H1 (cell line): Measurements from ENCODE around the gene CEP290. TPM values are rescaled to one million over a fixed set of nuclear protein-coding genes. Genes with fewer than 3 reads are reported as not detected.

Source experiments
- CTCF ChIA-PET: fragments of 300-600 bp; sonication (Branson Sonifier 250); formaldehyde crosslinking; loops from one replicate; lab custom pipeline; 2021; ENCODE audit not compliant: partially characterized antibody; lab: Charles Lee
- POLR2A ChIA-PET: fragments of 300-600 bp; sonication (Branson Sonifier 250); formaldehyde crosslinking; loops from one replicate; lab custom pipeline; 2021; ENCODE audit warnings: inconsistent platforms; ENCODE audit not compliant: partially characterized antibody; lab: Charles Lee
- DNase-seq, 2 experiments: peaks; one replicate each; pipeline versions ENCODE4 v3.0.0 to v3.0.0-alpha.2; 2010 to 2022; ENCODE audit warnings: low spot score in 2 of 2, low read depth in 1 of 2, mixed read lengths in 1 of 2
- FAIRE-seq: peaks from 2 replicates; lab custom pipeline; 2011; peaks lifted over from hg19 to GRCh38; lab: Jason Lieb, UNC
- H2AFZ ChIP-seq: 2 replicates; pipeline ENCODE4 v1.8.1; 2012; ENCODE audit warnings: low read length, inconsistent platforms
- H2AK5ac ChIP-seq: 2 replicates; pipeline ENCODE4 v1.6.1; 2013; ENCODE audit warnings: low read depth, low read length
- H2BK120ac ChIP-seq: replicated peaks from 2 replicates; pipeline ENCODE3; 2013; ENCODE audit warnings: low read depth, low read length, inconsistent platforms
- H2BK12ac ChIP-seq: 2 replicates; pipeline ENCODE4 v1.6.1; 2013; ENCODE audit warnings: low read depth, low read length
- H2BK15ac ChIP-seq: 2 replicates; pipeline ENCODE4 v1.6.1; 2013; ENCODE audit warnings: low read length
- H2BK20ac ChIP-seq: 2 replicates; pipeline ENCODE4 v1.6.1; 2013; ENCODE audit warnings: low read length
- H2BK5ac ChIP-seq: 2 replicates; pipeline ENCODE4 v1.6.1; 2013; ENCODE audit warnings: low read depth, low read length
- H3K14ac ChIP-seq: 2 replicates; pipeline ENCODE4 v1.6.1; 2013; ENCODE audit warnings: inconsistent platforms; ENCODE audit not compliant: insufficient read length
- H3K18ac ChIP-seq: 2 replicates; pipeline ENCODE4 v1.6.1; 2013; ENCODE audit warnings: low read length; ENCODE audit errors: extremely low read depth
- H3K23ac ChIP-seq: 2 replicates; pipeline ENCODE4 v1.6.1; 2013; ENCODE audit warnings: inconsistent platforms; ENCODE audit not compliant: insufficient read length
- H3K23me2 ChIP-seq: 2 replicates; pipeline ENCODE4 v1.6.1; 2013; ENCODE audit warnings: low read depth, low read length
- H3K27ac ChIP-seq: 2 replicates; pipeline ENCODE4 v1.6.1; 2011; ENCODE audit warnings: low read depth, low read length, inconsistent platforms
- H3K27me3 ChIP-seq, 4 experiments: replicated peaks in 1 of 4; 1 replicate in 1 of 4; 2 replicates in 3 of 4; pipeline versions ENCODE4 v1.6.1 to v1.8.1; 2011 to 2013; ENCODE audit warnings: low read length in 3 of 4, mild to moderate bottlenecking in 3 of 4, inconsistent platforms in 2 of 4, mixed read lengths in 2 of 4, moderate library complexity in 1 of 4; ENCODE audit not compliant: control insufficient read depth in 3 of 4, insufficient read depth in 3 of 4; ENCODE audit errors: extremely low read depth in 1 of 4
- H3K36me3 ChIP-seq, 4 experiments: 2 replicates each; pipeline versions ENCODE4 v1.6.1 to v1.8.1; 2011 to 2013; ENCODE audit warnings: mild to moderate bottlenecking in 4 of 4, low read length in 3 of 4, moderate library complexity in 2 of 4, control low read depth in 1 of 4, inconsistent platforms in 1 of 4; ENCODE audit not compliant: insufficient read depth in 4 of 4, control insufficient read depth in 2 of 4
- H3K4ac ChIP-seq: replicated peaks from 2 replicates; pipeline ENCODE3; 2013; ENCODE audit warnings: low read length, low read depth, mixed read lengths, inconsistent platforms; ENCODE audit not compliant: insufficient read length
- H3K4me1 ChIP-seq, 4 experiments: replicated peaks in 1 of 4; 1 replicate in 1 of 4; 2 replicates in 3 of 4; pipeline versions ENCODE4 v1.6.1 to v1.8.1; 2011 to 2013; ENCODE audit warnings: low read length in 3 of 4, inconsistent platforms in 2 of 4, mixed read lengths in 1 of 4; ENCODE audit not compliant: insufficient read depth in 4 of 4, control insufficient read depth in 3 of 4
- H3K4me2 ChIP-seq, 2 experiments: 2 replicates each; pipeline versions ENCODE4 v1.6.1 to v1.8.1; 2011 to 2013; ENCODE audit warnings: low read depth in 2 of 2, low read length in 2 of 2, control low read depth in 1 of 2, inconsistent platforms in 1 of 2, mild to moderate bottlenecking in 1 of 2; ENCODE audit not compliant: insufficient read depth in 1 of 2
- H3K4me3 ChIP-seq, 4 experiments: fragments of 200-600, 300-600 bp in 1 of 4; sonication (generic), shearing (Covaris generic), sonication (Bioruptor Twin) in 1 of 4; 2 replicates each; pipeline versions ENCODE4 v1.5.1 to v1.8.1; 2011 to 2016; ENCODE audit warnings: low read length in 4 of 4, low read depth in 3 of 4, control low read depth in 2 of 4, inconsistent platforms in 2 of 4, mild to moderate bottlenecking in 2 of 4, mixed read lengths in 1 of 4, moderate library complexity in 1 of 4; ENCODE audit not compliant: insufficient read depth in 2 of 4; ENCODE audit errors: extremely low read depth in 1 of 4
- H3K56ac ChIP-seq: replicated peaks from 2 replicates; pipeline ENCODE3; 2013; ENCODE audit warnings: low read depth, mild to moderate bottlenecking, mixed read lengths, low read length, inconsistent platforms; ENCODE audit not compliant: insufficient read length
- H3K79me1 ChIP-seq: 2 replicates; pipeline ENCODE4 v1.6.1; 2013; ENCODE audit warnings: low read depth, low read length, control low read depth
- H3K79me2 ChIP-seq, 2 experiments: 2 replicates each; pipeline versions ENCODE4 v1.6.1 to v1.8.1; 2012 to 2013; ENCODE audit warnings: low read length in 2 of 2, mild to moderate bottlenecking in 2 of 2, inconsistent platforms in 1 of 2; ENCODE audit not compliant: insufficient read depth in 2 of 2, control insufficient read depth in 1 of 2
- H3K9ac ChIP-seq, 4 experiments: replicated peaks in 1 of 4; 1 replicate in 1 of 4; 2 replicates in 3 of 4; pipeline versions ENCODE4 v1.6.1 to v1.8.1; 2011 to 2013; ENCODE audit warnings: low read depth in 3 of 4, low read length in 3 of 4, control low read depth in 2 of 4, mild to moderate bottlenecking in 2 of 4, moderate library complexity in 2 of 4, inconsistent platforms in 1 of 4; ENCODE audit errors: extremely low read depth in 1 of 4
- H3K9me3 ChIP-seq, 2 experiments: 2 replicates each; pipeline versions ENCODE4 v1.6.1 to v1.8.1; 2012 to 2013; ENCODE audit warnings: mild to moderate bottlenecking in 2 of 2, moderate library complexity in 2 of 2, control low read depth in 1 of 2, inconsistent platforms in 1 of 2, low read depth in 1 of 2, low read length in 1 of 2, mixed read lengths in 1 of 2; ENCODE audit not compliant: insufficient read depth in 2 of 2
- H4K20me1 ChIP-seq, 2 experiments: replicated peaks in 1 of 2; 2 replicates each; pipeline versions ENCODE3 to v1.8.1; 2011 to 2013; ENCODE audit warnings: inconsistent platforms in 2 of 2, low read length in 2 of 2, mild to moderate bottlenecking in 1 of 2; ENCODE audit not compliant: insufficient read depth in 2 of 2, control insufficient read depth in 1 of 2
- H4K5ac ChIP-seq: 2 replicates; pipeline ENCODE4 v1.6.1; 2013; ENCODE audit warnings: low read length, low read depth, mixed read lengths, inconsistent platforms; ENCODE audit not compliant: insufficient read length
- H4K8ac ChIP-seq: 2 replicates; pipeline ENCODE4 v1.8.0; 2013; ENCODE audit warnings: mild to moderate bottlenecking, moderate library complexity, low read length, inconsistent platforms; ENCODE audit not compliant: insufficient read depth; ENCODE audit errors: extremely low read depth
- H4K91ac ChIP-seq: replicated peaks from 2 replicates; pipeline ENCODE3; 2013; ENCODE audit warnings: low read length, mixed read lengths, inconsistent platforms; ENCODE audit not compliant: insufficient read length
- ATF2 ChIP-seq: IDR thresholded peaks from 2 replicates; pipeline ENCODE4 v1.6.1; 2012; ENCODE audit warnings: low read length, inconsistent platforms
- CBX8 ChIP-seq: fragments of 300-800, 300-1000 bp; sonication (generic); IDR thresholded peaks from 2 replicates; pipeline ENCODE4 v1.7.1; 2016; ENCODE audit warnings: low read depth, low read length, borderline replicate concordance
- EGR1 ChIP-seq: IDR thresholded peaks from 2 replicates; pipeline ENCODE4 v1.6.1; 2011; ENCODE audit warnings: low read depth, low read length, borderline replicate concordance
- FOSL1 ChIP-seq: IDR thresholded peaks from 2 replicates; pipeline ENCODE4 v1.6.1; 2011; ENCODE audit warnings: mild to moderate bottlenecking, low read depth, low read length, moderate library complexity; ENCODE audit not compliant: insufficient read depth
- JUN ChIP-seq: IDR thresholded peaks from 2 replicates; pipeline ENCODE4 v1.6.1; 2011; ENCODE audit warnings: low read depth, mild to moderate bottlenecking, improper control_type of control experiment, low read length
- NRF1 ChIP-seq: IDR thresholded peaks from 2 replicates; pipeline ENCODE4 v1.6.1; 2011; ENCODE audit warnings: mild to moderate bottlenecking, low read depth, low read length, improper control_type of control experiment
- POU5F1 ChIP-seq: IDR thresholded peaks from 2 replicates; pipeline ENCODE4 v1.6.1; 2011; ENCODE audit warnings: low read depth, mild to moderate bottlenecking, low read length, moderate library complexity
- SP1 ChIP-seq: IDR thresholded peaks from 2 replicates; pipeline ENCODE4 v1.6.1; 2011; ENCODE audit warnings: low read depth, low read length
- YY1 ChIP-seq: IDR thresholded peaks from 2 replicates; pipeline ENCODE4 v1.6.1; 2011; ENCODE audit warnings: low read depth, mild to moderate bottlenecking, low read length
- WGBS, 2 experiments: shearing (Covaris generic) in 1 of 2; methylation state at CpG; one replicate each; pipeline versions ENCODE4 v1.1.6 to v1.1.7; 2013 to 2015; ENCODE audit warnings: low lambda C conversion rate in 2 of 2, mixed read lengths in 2 of 2, inconsistent platforms in 1 of 2, low coverage in 1 of 2, missing lambda C conversion rate in 1 of 2; ENCODE audit not compliant: insufficient replicate concordance in 2 of 2, insufficient coverage in 1 of 2, insufficient read length in 1 of 2; ENCODE audit errors: extremely low coverage in 1 of 2, missing lambda C conversion rate in 1 of 2; 5-methylcytosine and 5-hydroxymethylcytosine counted together
- polyA plus RNA-seq, 7 experiments: library from polyadenylated mRNA; depleted of rRNA in 3 of 7; stranded (reverse) in 5 of 7; unstranded in 2 of 7; fragments of >200 nt in 5 of 7; fragments of 200-250 nt in 2 of 7; gene quantifications; 1 replicate in 5 of 7; 2 replicates in 1 of 7; 4 replicates in 1 of 7; pipeline versions ENCODE4 v1.2.1 to v1.2.3, GENCODE V29; 2011 to 2013; ENCODE audit warnings: missing spikeins in 2 of 7, mixed read lengths in 2 of 7
- total RNA-seq: library from RNA; stranded (reverse); fragmentation: NEBNext Ultra II Directional; extraction: Animal tissue kit (Norgen Biotek cat#: 25700); gene quantifications from 2 replicates; pipeline ENCODE4 v1.2.1, GENCODE V29; 2021
- TF ChIP-seq, protein P1 (sequence below): IDR thresholded peaks from 2 replicates; pipeline ENCODE4 v1.6.1; 2011; ENCODE audit warnings: low read length, improper control_type of control experiment

The CEP290 gene
- total and polyA plus RNA-seq, 2 of the 8 experiments (the other 6 are each of a cell fraction or from before 2014, with no cell fraction given): 2.1 to 5.9 TPM

DNA sequence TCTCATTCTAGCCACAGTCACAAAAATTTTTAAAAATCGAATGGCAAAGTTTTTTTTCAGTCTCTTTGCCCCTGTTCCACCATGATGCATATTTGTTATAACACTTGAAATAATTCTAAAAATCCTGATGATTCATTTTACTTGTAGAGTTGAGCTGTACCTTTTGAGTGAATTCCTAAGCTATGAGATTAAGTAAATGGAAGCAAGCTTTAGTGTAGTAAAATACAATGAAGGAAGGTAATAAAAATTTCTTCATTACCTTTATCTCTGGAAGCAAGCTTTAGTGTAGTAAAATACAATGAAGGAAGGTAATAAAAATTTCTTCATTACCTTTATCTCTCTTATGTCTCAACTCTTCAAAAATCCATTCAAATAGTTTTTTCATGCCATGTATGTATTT lies 46.3 kb upstream of the CEP290 start:
- Histone ChIP-seq H2BK120ac (no peak overlapping the region), H4K20me1 (no peaks in the 10 kb centered on the region), H3K27ac (no peak overlapping the region), H2BK12ac (no peak overlapping the region), H4K91ac (no peak overlapping the region), H3K4ac (no peak overlapping the region), H3K14ac (no peak overlapping the region), H2BK20ac (no peak overlapping the region), H3K79me1 (no peaks in the 10 kb centered on the region), H2BK15ac (no peak overlapping the region), H3K4me1 (no peaks in the 10 kb centered on the region), H2AFZ (no peak overlapping the region), H3K4me3 (no peak overlapping the region), H3K4me2 (no peak overlapping the region), H3K79me2 (no peaks in the 10 kb centered on the region), H3K9me3 (no peaks in the 10 kb centered on the region), H3K27me3 (no peaks in the 10 kb centered on the region), H3K36me3 (peaks cover 0 to 21% (median 1%) of the 10 kb centered on the region in 4 experiments; a peak in 5 of 8 replicates), H2BK5ac (no peak overlapping the region), H3K56ac (no peak overlapping the region), H3K23ac (no peak overlapping the region), H3K18ac (no peak overlapping the region), H4K5ac (no peak overlapping the region), H2AK5ac (no peak overlapping the region), H3K23me2 (no peaks in the 10 kb centered on the region), H4K8ac (no peak overlapping the region), H3K9ac (no peak overlapping the region)
- DNase-seq (no peak), FAIRE-seq (no peak)
- POLR2A ChIA-PET: no interaction called here
- no peak for TF ChIP-seq YY1
- TF ChIP-seq SP1: no peak
- TF ChIP-seq CBX8: no peak
- no peak for TF ChIP-seq ATF2
- no peak for TF ChIP-seq JUN
- no peak for TF ChIP-seq NRF1
- no peak for TF ChIP-seq POU5F1
- no peak for TF ChIP-seq EGR1
- TF ChIP-seq FOSL1: no peak
- TF ChIP-seq, protein P1, sequence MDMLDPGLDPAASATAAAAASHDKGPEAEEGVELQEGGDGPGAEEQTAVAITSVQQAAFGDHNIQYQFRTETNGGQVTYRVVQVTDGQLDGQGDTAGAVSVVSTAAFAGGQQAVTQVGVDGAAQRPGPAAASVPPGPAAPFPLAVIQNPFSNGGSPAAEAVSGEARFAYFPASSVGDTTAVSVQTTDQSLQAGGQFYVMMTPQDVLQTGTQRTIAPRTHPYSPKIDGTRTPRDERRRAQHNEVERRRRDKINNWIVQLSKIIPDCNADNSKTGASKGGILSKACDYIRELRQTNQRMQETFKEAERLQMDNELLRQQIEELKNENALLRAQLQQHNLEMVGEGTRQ: no peak
- WGBS, 2 experiments: 88% methylated on average over 1 of the region's 1 CpG; no CpG with 5 or more reads in 1 of the 2 experiments
- CTCF ChIA-PET: interaction anchor here (1.1 kb wide), 1 partner anchor 13 kb away, joined by 3 read pairs; no protein-coding TSS in a partner anchor
